Uterus (tissue), 4 donors: ENCODE results near the gene RAB10. TPM values are rescaled to one million over a fixed set of nuclear protein-coding genes. Genes with fewer than 3 reads are reported as not detected.

Source experiments
- DNase-seq, 2 donors: peaks; one replicate each; pipeline ENCODE4 v3.0.0-alpha.2; 2019 to 2020
- H3K27ac ChIP-seq, 2 donors: fragments of 200-600 bp; sonication (generic); 1 replicate in 1 of 2; 2 replicates in 1 of 2; pipeline ENCODE4 v1.5.1; 2016 to 2018
- H3K27me3 ChIP-seq, 2 donors: fragments of 200-600 bp; sonication (generic); one replicate each; pipeline ENCODE4 v1.5.1; 2018 to 2019; ENCODE audit warnings: control low read depth in 1 of 2
- H3K36me3 ChIP-seq, 2 donors: fragments of 200-600 bp; sonication (generic); one replicate each; pipeline ENCODE4 v1.5.1; 2019; ENCODE audit warnings: control low read depth in 1 of 2
- H3K4me1 ChIP-seq, 2 donors: fragments of 200-600 bp; sonication (generic); one replicate each; pipeline ENCODE4 v1.5.1; 2018 to 2019; ENCODE audit warnings: control low read depth in 1 of 2
- H3K4me3 ChIP-seq, 2 donors: fragments of 200-600 bp; sonication (generic); 1 replicate in 1 of 2; 2 replicates in 1 of 2; pipeline ENCODE4 v1.5.1; 2018 to 2019; ENCODE audit warnings: mild to moderate bottlenecking in 1 of 2
- H3K9me3 ChIP-seq, 2 donors: fragments of 200-600 bp; sonication (generic); one replicate each; pipeline ENCODE4 v1.5.1; 2019; ENCODE audit warnings: control low read depth in 1 of 2
- CTCF ChIP-seq, 4 experiments: fragments of 200-600 bp in 2 of 4; fragments of 450-650 bp in 2 of 4; sonication (generic) in 2 of 4; IDR thresholded peaks; one replicate each; pipeline ENCODE4 v1.5.1; 2016 to 2019; ENCODE audit warnings: antibody characterized with exemption in 4 of 4, mild to moderate bottlenecking in 2 of 4, moderate library complexity in 1 of 4
- POLR2A ChIP-seq, 2 donors: fragments of 450-650 bp; IDR thresholded peaks; one replicate each; pipeline ENCODE4 v1.6.1; 2016; ENCODE audit warnings: antibody characterized with exemption in 2 of 2, mild to moderate bottlenecking in 1 of 2, moderate library complexity in 1 of 2
- intact Hi-C: fragments of 100-400 bp; cut with DNase I; formaldehyde crosslinking; loops from one replicate; pipeline ENCODE4 v1.15.1; 2023; ENCODE audit warnings: low total_unique reads
- total RNA-seq, 4 donors: library from RNA; depleted of rRNA in 3 of 4; stranded (reverse); fragments of >200 nt in 3 of 4; gene quantifications; one replicate each; pipeline versions ENCODE4 v1.1.0 to v1.2.4, GENCODE V29; 2014 to 2023
- donor health status: DM: yes; HTN: yes; CAD: no.

Gene RAB10
- total RNA-seq, 4 donors from 2014 or later = 45.9 to 219 (median 97.1) TPM

GRCh38 chr2:26112201-26112600 is 78.3 kb downstream of the RAB10 start:
- no peak for DNase-seq
- TF ChIP-seq CTCF (IDR thresholded peaks at IDR 0.05) (no peak), POLR2A (IDR thresholded peaks at IDR 0.05) (no peak)
- Histone ChIP-seq H3K9me3 (no peaks in the 10 kb centered on the region), H3K27me3 (no peaks in the 10 kb centered on the region), H3K27ac (no peak overlapping the region), H3K4me3 (no peak overlapping the region), H3K36me3 (no peaks in the 10 kb centered on the region), H3K4me1 (no peaks in the 10 kb centered on the region)
- intact Hi-C loops = no loop called here

GRCh38 chr2:26114151-26114550 is 80.3 kb downstream of the RAB10 start:
- H3K27ac ChIP-seq = no peak overlapping the region
- no peaks in the 10 kb centered on the region for H3K9me3 ChIP-seq
- TF ChIP-seq CTCF (IDR thresholded peaks at IDR 0.05) (no peak), POLR2A (IDR thresholded peaks at IDR 0.05) (no peak)
- no peaks in the 10 kb centered on the region for H3K36me3 ChIP-seq
- H3K4me1 ChIP-seq = no peaks in the 10 kb centered on the region
- H3K27me3 ChIP-seq = no peaks in the 10 kb centered on the region
- no peak overlapping the region for H3K4me3 ChIP-seq
- DNase-seq = no peak
- intact Hi-C loops = no loop called here

- intact Hi-C loops = no loop called here
- no peak for TF ChIP-seq POLR2A (IDR thresholded peaks at IDR 0.05)
- TF ChIP-seq CTCF (IDR thresholded peaks at IDR 0.05) = no peak
Observed at GRCh38 chr2:26118682-26119081, 84.8 kb downstream of the RAB10 start.

GRCh38 chr2:26119521-26119920 is 85.6 kb downstream of the RAB10 start:
- no peaks in the 10 kb centered on the region for H3K36me3 ChIP-seq
- H3K27me3 ChIP-seq = no peaks in the 10 kb centered on the region
- H3K4me1 ChIP-seq = no peaks in the 10 kb centered on the region
- TF ChIP-seq CTCF (IDR thresholded peaks at IDR 0.05) (no peak), POLR2A (IDR thresholded peaks at IDR 0.05) (no peak)
- intact Hi-C loops = no loop called here
- no peak overlapping the region for H3K4me3 ChIP-seq
- no peak overlapping the region for H3K27ac ChIP-seq
- no peak for DNase-seq
- H3K9me3 ChIP-seq = no peaks in the 10 kb centered on the region

More at GRCh38 chr2:26118682-26119081, 84.8 kb downstream of the RAB10 start:
- Histone ChIP-seq H3K4me3 (no peak overlapping the region), H3K4me1 (no peaks in the 10 kb centered on the region), H3K9me3 (no peaks in the 10 kb centered on the region), H3K27ac (no peak overlapping the region), H3K27me3 (no peaks in the 10 kb centered on the region), H3K36me3 (no peaks in the 10 kb centered on the region)
- DNase-seq = no peak

- H3K27ac ChIP-seq = no peak overlapping the region
- DNase-seq = no peak
- TF ChIP-seq CTCF (IDR thresholded peaks at IDR 0.05) (no peak), POLR2A (IDR thresholded peaks at IDR 0.05) (no peak)
- no peaks in the 10 kb centered on the region for H3K9me3 ChIP-seq
- H3K36me3 ChIP-seq = no peaks in the 10 kb centered on the region
- no peaks in the 10 kb centered on the region for H3K4me1 ChIP-seq
- H3K4me3 ChIP-seq = no peak overlapping the region
- intact Hi-C loops = no loop called here
- H3K27me3 ChIP-seq = no peaks in the 10 kb centered on the region
Observed at GRCh38 chr2:26122630-26123029, 88.7 kb downstream of the RAB10 start.
